HepG2 (cell line): ENCODE data around the gene HLA-B. TPM values are rescaled to one million over a fixed set of nuclear protein-coding genes. Genes with fewer than 3 reads are reported as not detected.

Source experiments
- ATAC-seq: fragments of 200-7000 bp; cut with Tn5 transposase; 3 replicates; pipeline ENCODE4 v1.9.1; 2020; ENCODE audit warnings: mild to moderate bottlenecking, moderate library complexity
- BruUV-seq: library from RNA; stranded (reverse); fragments of 400-500 nt; replicated peaks from 2 replicates; lab custom pipeline; 2021; lab: Mats Ljungman, UMichigan
- CTCF ChIA-PET: fragments of 300-600 bp; formaldehyde crosslinking; extraction: SDS; loops from one replicate; lab custom pipeline; 2021; ENCODE audit warnings: low total read pairs, inconsistent platforms, low intra/inter-chr PET ratio; lab: Yijun Ruan, JAX
- POLR2A ChIA-PET: fragments of 350-600 bp; sonication (Branson Sonifier 250); formaldehyde crosslinking; loops from one replicate; lab custom pipeline; 2020; ENCODE audit warnings: antibody characterized with exemption, inconsistent platforms; lab: Yijun Ruan, JAX
- DNase-seq: peaks from one replicate; pipeline ENCODE4 v3.0.0-alpha.2; 2015; ENCODE audit warnings: low spot score
- FAIRE-seq: peaks from 3 replicates; lab custom pipeline; 2011; peaks lifted over from hg19 to GRCh38; lab: Jason Lieb, UNC
- H2AFZ ChIP-seq: one replicate; pipeline ENCODE4 v1.6.1; 2011; ENCODE audit warnings: low read length, inconsistent platforms
- H3K27ac ChIP-seq: fragments of 300-600 bp; 3 replicates; pipeline ENCODE4 v1.8.0; 2011; ENCODE audit warnings: mixed run types, mild to moderate bottlenecking, mixed read lengths, low read length, inconsistent platforms; ENCODE audit not compliant: insufficient read depth; ENCODE audit errors: extremely low read length
- H3K27me3 ChIP-seq, 2 experiments: fragments of 200-600 bp in 1 of 2; 2 replicates in 1 of 2; 3 replicates in 1 of 2; pipeline versions ENCODE4 v1.6.0 to v1.8.0; 2011; ENCODE audit warnings: low read length in 2 of 2, mild to moderate bottlenecking in 2 of 2, moderate library complexity in 2 of 2, inconsistent platforms in 1 of 2; ENCODE audit not compliant: insufficient read depth in 2 of 2, control insufficient read depth in 1 of 2
- H3K36me3 ChIP-seq, 2 experiments: fragments of 200-600 bp in 1 of 2; replicated peaks in 1 of 2; 2 replicates in 1 of 2; 3 replicates in 1 of 2; pipeline versions ENCODE4 v1.5.1 to v1.8.0; 2011; ENCODE audit warnings: low read length in 2 of 2, inconsistent platforms in 1 of 2; ENCODE audit not compliant: insufficient read depth in 2 of 2, control insufficient read depth in 1 of 2
- H3K4me1 ChIP-seq: 2 replicates; pipeline ENCODE4 v1.5.1; 2012; ENCODE audit warnings: low read length, inconsistent platforms; ENCODE audit not compliant: insufficient read depth
- H3K4me2 ChIP-seq: 2 replicates; pipeline ENCODE4 v1.6.0; 2011; ENCODE audit warnings: low read depth, low read length, inconsistent platforms
- H3K4me3 ChIP-seq, 3 experiments: fragments of 200-600 bp in 1 of 3; sonication (generic), shearing (Covaris generic) in 1 of 3; replicated peaks in 1 of 3; 2 replicates each; pipeline ENCODE4 v1.5.1; 2011 to 2016; ENCODE audit warnings: low read length in 3 of 3, inconsistent platforms in 2 of 3, low read depth in 2 of 3, mild to moderate bottlenecking in 2 of 3, control low read depth in 1 of 3, mixed read lengths in 1 of 3; ENCODE audit not compliant: insufficient read depth in 1 of 3
- H3K79me2 ChIP-seq: one replicate; pipeline ENCODE4 v1.6.1; 2011; ENCODE audit warnings: low read length, inconsistent platforms; ENCODE audit not compliant: insufficient read depth
- H3K9ac ChIP-seq: 2 replicates; pipeline ENCODE4 v1.6.0; 2011; ENCODE audit warnings: mild to moderate bottlenecking, low read depth, low read length, inconsistent platforms; ENCODE audit not compliant: insufficient read depth
- H3K9me3 ChIP-seq: 2 replicates; pipeline ENCODE4 v1.5.1; 2012; ENCODE audit warnings: mild to moderate bottlenecking, low read length
- H4K20me1 ChIP-seq: 2 replicates; pipeline ENCODE4 v1.6.0; 2011; ENCODE audit warnings: inconsistent platforms, mild to moderate bottlenecking, low read length, moderate library complexity; ENCODE audit not compliant: insufficient read depth
- ESRRA ChIP-seq: sonication (generic); formaldehyde crosslinking; IDR thresholded peaks from 2 replicates; pipeline ENCODE4 v1.5.1; 2020; ENCODE audit warnings: mild to moderate bottlenecking, low read depth, missing genetic modification reagents
- GATAD1 ChIP-seq: IDR thresholded peaks from 2 replicates; pipeline ENCODE4 v1.6.1; 2016; ENCODE audit warnings: missing genetic modification reagents, missing compliant biosample characterization
- MED1 ChIP-seq: sonication (generic); formaldehyde crosslinking; IDR thresholded peaks from 2 replicates; pipeline ENCODE4 v1.4.0; 2020; ENCODE audit warnings: missing genetic modification reagents
- MEIS1 ChIP-seq: sonication (generic); formaldehyde crosslinking; IDR thresholded peaks from 2 replicates; pipeline ENCODE4 v1.9.0; 2021; ENCODE audit warnings: mild to moderate bottlenecking, missing genetic modification reagents, moderate library complexity, borderline replicate concordance
- NKX3-1 ChIP-seq: sonication (generic); formaldehyde crosslinking; IDR thresholded peaks from 2 replicates; pipeline ENCODE4 v1.5.0; 2020; ENCODE audit warnings: missing genetic modification reagents
- STAG1 ChIP-seq: sonication (generic); formaldehyde crosslinking; IDR thresholded peaks from 2 replicates; pipeline ENCODE4 v1.4.0; 2020; ENCODE audit warnings: missing genetic modification reagents
- ZNF850 ChIP-seq: sonication (generic); formaldehyde crosslinking; conservative IDR thresholded peaks from 2 replicates; pipeline ENCODE4 v1.9.0; 2021; ENCODE audit warnings: mild to moderate bottlenecking, missing genetic modification reagents
- WGBS: methylation state at CpG from one replicate; pipeline ENCODE4 v1.1.6; 2017; ENCODE audit warnings: low lambda C conversion rate; 5-methylcytosine and 5-hydroxymethylcytosine counted together
- in situ Hi-C: cut with HindIII; loops from 2 replicates; pipeline ENCODE4 v1.10.0; 2017; ENCODE audit warnings: low pct_unique_long_range_greater_than_20kb; ENCODE audit not compliant: extremely low pct_ligation_motif_present
- intact Hi-C: fragments of 100-400 bp; cut with micrococcal nuclease; formaldehyde crosslinking; loops from one replicate; pipeline ENCODE4 v1.10.0; 2022; ENCODE audit not compliant: unreplicated experiment
- polyA plus RNA-seq, 8 experiments: library from polyadenylated mRNA; depleted of rRNA in 3 of 8; stranded (reverse) in 7 of 8; unstranded in 1 of 8; fragments of >200 nt; fragmentation: Illumina TruSeq in 4 of 8; extraction: Trizol in 4 of 8; gene quantifications; 2 replicates each; pipeline versions ENCODE4 v1.2.1 to v1.2.3, GENCODE V29; 2011 to 2016; ENCODE audit warnings: low read depth in 4 of 8, missing spikeins in 1 of 8, mixed read lengths in 1 of 8; ENCODE audit not compliant: insufficient read depth in 1 of 8
- total RNA-seq, 5 experiments: library from RNA; depleted of rRNA; stranded (reverse); fragments of >200 nt; fragmentation: Illumina TruSeq; extraction: Trizol; gene quantifications; 2 replicates each; pipeline ENCODE4 v1.2.3, GENCODE V29; 2016; ENCODE audit warnings: low read depth in 1 of 5
- TF ChIP-seq, protein P1 (sequence below): sonication (generic); formaldehyde crosslinking; IDR thresholded peaks from 2 replicates; pipeline ENCODE4 v1.8.0; 2022; ENCODE audit warnings: low read depth, missing genetic modification reagents
- TF ChIP-seq, protein P2 (sequence below): sonication (generic); formaldehyde crosslinking; IDR thresholded peaks from 2 replicates; pipeline ENCODE4 v1.5.0; 2020; ENCODE audit warnings: mild to moderate bottlenecking, missing genetic modification reagents, moderate library complexity

HLA-B gene
- total and polyA plus RNA-seq, 2 of the 13 experiments (the other 11 are each of a cell fraction or from before 2014, with no cell fraction given): 35.3 to 88.9 TPM

DNA sequence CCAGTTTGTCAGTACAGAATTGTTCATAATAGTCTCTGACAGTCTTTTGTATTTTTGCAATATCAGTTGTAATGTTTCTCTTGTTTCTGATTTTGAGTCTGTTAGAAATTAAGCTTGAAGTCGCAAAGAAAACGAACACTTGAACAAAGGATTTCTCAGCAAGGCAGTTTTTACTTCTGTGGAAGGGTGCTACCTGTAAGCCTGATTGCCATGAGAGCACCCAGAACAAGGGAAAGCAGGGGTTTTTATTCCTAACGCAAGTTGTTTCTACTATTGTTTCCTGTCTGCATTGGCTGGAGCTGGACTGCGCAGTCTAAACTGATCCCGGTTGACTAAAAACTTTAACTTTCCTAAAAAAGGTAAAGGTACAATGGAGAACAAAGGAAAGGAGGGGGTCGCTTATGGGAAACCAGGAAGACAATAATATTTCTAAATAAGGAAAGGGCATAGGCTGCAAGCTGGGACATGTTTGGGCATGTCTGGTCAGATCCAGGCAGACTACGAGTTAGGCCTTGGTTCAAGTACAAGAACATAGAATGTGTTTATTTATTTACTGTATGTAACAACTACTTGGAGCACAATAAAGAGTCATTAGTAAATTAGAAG, 28.5 kb downstream of the HLA-B start:
- no peaks in the 10 kb centered on the region for H4K20me1 ChIP-seq
- no peak overlapping the region for H3K4me2 ChIP-seq
- H3K4me1 ChIP-seq: no peaks in the 10 kb centered on the region
- no peak overlapping the region for H3K4me3 ChIP-seq
- no peak overlapping the region for H3K27ac ChIP-seq
- no TSS peak for BruUV-seq
- no peaks in the 10 kb centered on the region for H3K27me3 ChIP-seq
- POLR2A ChIA-PET: no interaction called here
- in situ Hi-C loops: no loop called here
- no peaks in the 10 kb centered on the region for H3K79me2 ChIP-seq
- FAIRE-seq (no peak), DNase-seq (no peak), ATAC-seq (no peak)
- no peak overlapping the region for H2AFZ ChIP-seq
- intact Hi-C loops: no loop called here
- no peaks in the 10 kb centered on the region for H3K36me3 ChIP-seq
- no peak overlapping the region for H3K9ac ChIP-seq
- CTCF ChIA-PET: no interaction called here
- 1% methylated on average over 7 of the region's 7 CpGs for WGBS
- H3K9me3 ChIP-seq: peaks cover 15% of the 10 kb centered on the region; the same call in 1 of the 2 replicates
- no peak for TF ChIP-seq NKX3-1 (CRISPR knock-in tag)
- TF ChIP-seq, protein P1, sequence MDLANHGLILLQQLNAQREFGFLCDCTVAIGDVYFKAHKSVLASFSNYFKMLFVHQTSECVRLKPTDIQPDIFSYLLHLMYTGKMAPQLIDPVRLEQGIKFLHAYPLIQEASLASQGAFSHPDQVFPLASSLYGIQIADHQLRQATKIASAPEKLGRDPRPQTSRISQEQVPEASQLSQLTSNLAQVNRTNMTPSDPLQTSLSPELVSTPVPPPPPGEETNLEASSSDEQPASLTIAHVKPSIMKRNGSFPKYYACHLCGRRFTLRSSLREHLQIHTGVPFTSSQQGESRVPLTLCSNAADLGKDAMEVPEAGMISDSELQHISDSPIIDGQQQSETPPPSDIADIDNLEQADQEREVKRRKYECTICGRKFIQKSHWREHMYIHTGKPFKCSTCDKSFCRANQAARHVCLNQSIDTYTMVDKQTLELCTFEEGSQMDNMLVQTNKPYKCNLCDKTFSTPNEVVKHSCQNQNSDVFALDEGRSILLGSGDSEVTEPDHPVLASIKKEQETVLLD (CRISPR knock-in tag): no peak

DNA sequence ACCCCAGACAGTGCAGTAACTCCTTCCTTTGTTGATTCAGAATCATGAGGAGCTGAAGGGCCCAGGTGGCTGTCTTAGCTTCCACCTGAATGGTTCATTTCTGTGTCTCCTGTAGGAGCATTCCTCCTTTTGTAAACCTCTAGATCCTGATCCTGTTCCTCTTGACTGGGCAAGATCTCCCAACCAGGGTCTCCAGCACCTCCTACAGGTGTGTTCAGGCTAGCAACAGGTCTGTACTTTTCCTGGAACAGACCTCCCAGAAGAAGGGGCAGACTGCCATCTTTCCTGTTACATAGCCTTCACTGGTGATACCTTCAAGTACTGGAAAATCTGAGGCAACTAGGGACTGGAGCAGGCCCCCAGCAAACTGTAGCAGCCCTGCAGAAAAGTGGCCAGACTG, 35.2 kb downstream of the HLA-B start:
- ATAC-seq (no peak), DNase-seq (no peak), FAIRE-seq (no peak)
- no peak overlapping the region for H3K9ac ChIP-seq
- no peaks in the 10 kb centered on the region for H4K20me1 ChIP-seq
- intact Hi-C loops (no loop called here), in situ Hi-C loops (no loop called here)
- no peak overlapping the region for H3K27ac ChIP-seq
- H2AFZ ChIP-seq: no peak overlapping the region
- no TSS peak for BruUV-seq
- H3K9me3 ChIP-seq: no peaks in the 10 kb centered on the region
- no peaks in the 10 kb centered on the region for H3K4me1 ChIP-seq
- no peak for TF ChIP-seq MEIS1 (CRISPR knock-in tag)
- no peak for TF ChIP-seq ZNF850
- TF ChIP-seq GATAD1: no peak
- TF ChIP-seq, protein P2, sequence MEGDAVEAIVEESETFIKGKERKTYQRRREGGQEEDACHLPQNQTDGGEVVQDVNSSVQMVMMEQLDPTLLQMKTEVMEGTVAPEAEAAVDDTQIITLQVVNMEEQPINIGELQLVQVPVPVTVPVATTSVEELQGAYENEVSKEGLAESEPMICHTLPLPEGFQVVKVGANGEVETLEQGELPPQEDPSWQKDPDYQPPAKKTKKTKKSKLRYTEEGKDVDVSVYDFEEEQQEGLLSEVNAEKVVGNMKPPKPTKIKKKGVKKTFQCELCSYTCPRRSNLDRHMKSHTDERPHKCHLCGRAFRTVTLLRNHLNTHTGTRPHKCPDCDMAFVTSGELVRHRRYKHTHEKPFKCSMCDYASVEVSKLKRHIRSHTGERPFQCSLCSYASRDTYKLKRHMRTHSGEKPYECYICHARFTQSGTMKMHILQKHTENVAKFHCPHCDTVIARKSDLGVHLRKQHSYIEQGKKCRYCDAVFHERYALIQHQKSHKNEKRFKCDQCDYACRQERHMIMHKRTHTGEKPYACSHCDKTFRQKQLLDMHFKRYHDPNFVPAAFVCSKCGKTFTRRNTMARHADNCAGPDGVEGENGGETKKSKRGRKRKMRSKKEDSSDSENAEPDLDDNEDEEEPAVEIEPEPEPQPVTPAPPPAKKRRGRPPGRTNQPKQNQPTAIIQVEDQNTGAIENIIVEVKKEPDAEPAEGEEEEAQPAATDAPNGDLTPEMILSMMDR (CRISPR knock-in tag): peak; percentile 45
- TF ChIP-seq ESRRA (CRISPR knock-in tag): no peak
- no peak for TF ChIP-seq MED1 (CRISPR knock-in tag)
- TF ChIP-seq STAG1 (CRISPR knock-in tag): peak; percentile 24; the same call in 1 of the 2 replicates
- H3K36me3 ChIP-seq: no peaks in the 10 kb centered on the region
- H3K4me2 ChIP-seq: no peak overlapping the region
- CTCF ChIA-PET: no interaction called here
- H3K27me3 ChIP-seq: peaks cover 0 to 2% of the 10 kb centered on the region in 2 experiments; a peak in 1 of 5 replicates
- H3K4me3 ChIP-seq: no peak overlapping the region
- no peaks in the 10 kb centered on the region for H3K79me2 ChIP-seq
- POLR2A ChIA-PET: no interaction called here
